NB4 (cell line): ENCODE measurements around the gene GRIN2A.

Experiments
- DNase-seq: peaks from one replicate; pipeline ENCODE4 v3.0.0; 2010; ENCODE audit warnings: low read depth
- H3K4me3 ChIP-seq: one replicate; pipeline ENCODE4 v1.5.1; 2011; ENCODE audit warnings: mild to moderate bottlenecking, low read depth, low read length, moderate library complexity
- MYC ChIP-seq: IDR thresholded peaks from 2 replicates; pipeline ENCODE4 v1.6.1; 2011; ENCODE audit warnings: low read depth, low read length
- POLR2A ChIP-seq: IDR thresholded peaks from 2 replicates; pipeline ENCODE4 v1.6.1; 2011; ENCODE audit warnings: mild to moderate bottlenecking; ENCODE audit not compliant: insufficient read length; ENCODE audit errors: extremely low read depth
- TF ChIP-seq, protein P1 (sequence below): IDR thresholded peaks from one replicate; pipeline ENCODE4 v1.5.1; 2012; ENCODE audit warnings: low read depth, low read length
- TF ChIP-seq, protein P2 (sequence below): IDR thresholded peaks from 2 replicates; pipeline ENCODE4 v1.6.1; 2011; ENCODE audit warnings: low read depth, low read length

The GRIN2A gene

DNA sequence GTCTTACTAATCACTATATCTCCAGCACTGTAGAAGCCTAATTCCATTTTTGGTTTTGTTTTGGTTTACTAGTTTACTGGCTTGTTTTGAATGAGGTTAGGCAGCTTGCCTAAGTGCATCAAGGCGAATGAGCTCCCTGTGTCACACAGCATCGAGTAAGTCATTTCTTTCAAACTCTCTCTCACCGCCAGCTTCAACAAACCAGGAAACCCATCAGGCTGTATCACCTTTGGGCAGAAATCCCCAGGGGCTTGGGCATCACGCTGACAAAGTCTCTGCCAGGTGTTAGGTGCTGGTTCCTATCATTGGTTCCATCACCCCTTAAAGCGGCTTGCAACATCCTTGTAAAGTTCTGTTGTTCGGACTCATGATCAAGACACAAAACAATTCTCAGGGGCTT, 226.6 kb downstream of the GRIN2A start:
- TF ChIP-seq POLR2A: no peak
- TF ChIP-seq, protein P1, sequence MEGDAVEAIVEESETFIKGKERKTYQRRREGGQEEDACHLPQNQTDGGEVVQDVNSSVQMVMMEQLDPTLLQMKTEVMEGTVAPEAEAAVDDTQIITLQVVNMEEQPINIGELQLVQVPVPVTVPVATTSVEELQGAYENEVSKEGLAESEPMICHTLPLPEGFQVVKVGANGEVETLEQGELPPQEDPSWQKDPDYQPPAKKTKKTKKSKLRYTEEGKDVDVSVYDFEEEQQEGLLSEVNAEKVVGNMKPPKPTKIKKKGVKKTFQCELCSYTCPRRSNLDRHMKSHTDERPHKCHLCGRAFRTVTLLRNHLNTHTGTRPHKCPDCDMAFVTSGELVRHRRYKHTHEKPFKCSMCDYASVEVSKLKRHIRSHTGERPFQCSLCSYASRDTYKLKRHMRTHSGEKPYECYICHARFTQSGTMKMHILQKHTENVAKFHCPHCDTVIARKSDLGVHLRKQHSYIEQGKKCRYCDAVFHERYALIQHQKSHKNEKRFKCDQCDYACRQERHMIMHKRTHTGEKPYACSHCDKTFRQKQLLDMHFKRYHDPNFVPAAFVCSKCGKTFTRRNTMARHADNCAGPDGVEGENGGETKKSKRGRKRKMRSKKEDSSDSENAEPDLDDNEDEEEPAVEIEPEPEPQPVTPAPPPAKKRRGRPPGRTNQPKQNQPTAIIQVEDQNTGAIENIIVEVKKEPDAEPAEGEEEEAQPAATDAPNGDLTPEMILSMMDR: no peak
- TF ChIP-seq MYC: no peak
- TF ChIP-seq, protein P2, sequence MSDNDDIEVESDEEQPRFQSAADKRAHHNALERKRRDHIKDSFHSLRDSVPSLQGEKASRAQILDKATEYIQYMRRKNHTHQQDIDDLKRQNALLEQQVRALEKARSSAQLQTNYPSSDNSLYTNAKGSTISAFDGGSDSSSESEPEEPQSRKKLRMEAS: no peak
- H3K4me3 ChIP-seq: no peak overlapping the region

GRCh38 chr16:9953908-9954570, 228.2 kb downstream of the GRIN2A start:
- TF ChIP-seq, protein P2: no peak
- TF ChIP-seq, protein P1: no peak
- no peak for TF ChIP-seq MYC
- no peak for TF ChIP-seq POLR2A
- DNase-seq: no peak
- no peak overlapping the region for H3K4me3 ChIP-seq

More for the DNA sequence above, 226.6 kb downstream of the GRIN2A start:
- DNase-seq: no peak

DNA sequence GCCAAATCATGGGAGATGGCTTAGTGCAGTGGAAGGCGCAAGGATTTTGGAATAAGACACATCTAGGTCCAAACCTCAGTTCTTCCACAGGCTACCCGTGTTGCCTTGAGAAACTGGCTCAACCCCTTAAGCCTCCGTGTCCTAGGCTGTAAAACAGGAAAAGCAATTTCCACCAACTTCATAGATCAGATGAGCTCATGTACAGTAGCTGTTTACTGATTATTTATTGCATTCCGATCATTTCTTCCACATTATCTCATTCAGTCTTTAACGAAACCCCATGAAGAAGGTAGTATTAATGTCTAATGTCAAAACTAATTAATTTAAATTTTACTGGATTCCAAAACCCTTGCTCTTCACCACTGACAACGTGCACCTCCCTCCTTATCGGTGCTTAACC, 231.6 kb downstream of the GRIN2A start:
- TF ChIP-seq, protein P2: no peak
- no peak for TF ChIP-seq MYC
- TF ChIP-seq, protein P1: no peak
- TF ChIP-seq POLR2A: no peak
- no peak overlapping the region for H3K4me3 ChIP-seq
- DNase-seq: no peak

GRCh38 chr16:9949396-9949795, 232.8 kb downstream of the GRIN2A start:
- no peak for TF ChIP-seq MYC
- TF ChIP-seq, protein P1: no peak
- TF ChIP-seq, protein P2: no peak
- TF ChIP-seq POLR2A: no peak
- DNase-seq: no peak
- H3K4me3 ChIP-seq: no peak overlapping the region

DNA sequence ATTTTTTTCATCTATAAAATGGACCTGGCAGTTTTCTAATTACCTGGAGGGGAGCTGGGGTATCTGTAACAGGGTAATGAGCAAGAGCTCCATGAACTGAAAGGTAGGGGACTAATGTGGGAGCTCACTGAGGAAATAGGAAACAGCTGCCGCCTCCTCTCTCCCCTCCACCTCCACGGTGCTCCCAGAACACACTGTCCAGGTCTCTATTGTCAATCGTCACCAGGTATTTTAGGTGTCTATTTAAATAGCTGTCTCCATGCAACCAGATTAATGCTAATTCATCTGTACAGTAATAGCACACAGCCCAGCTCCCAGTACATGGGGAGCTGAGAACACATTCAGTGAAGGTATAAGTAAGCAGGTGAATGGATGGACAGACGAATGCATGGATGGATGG, 233.3 kb downstream of the GRIN2A start:
- H3K4me3 ChIP-seq: no peak overlapping the region
- TF ChIP-seq POLR2A: no peak
- no peak for TF ChIP-seq MYC
- TF ChIP-seq, protein P1: no peak
- TF ChIP-seq, protein P2: no peak
- DNase-seq: no peak
